Retinal pigment epithelial cell (primary cell): ENCODE results near the gene ASS1.

ENCODE experiments used
- DNase-seq: peaks from one replicate; pipeline ENCODE4 v3.0.0-alpha.2; 2010; ENCODE audit warnings: low read depth
- H3K4me3 ChIP-seq: 2 replicates; pipeline ENCODE4 v1.5.1; 2011; ENCODE audit warnings: mild to moderate bottlenecking, low read length, control low read depth, moderate library complexity
- TF ChIP-seq, protein P1 (sequence below): conservative IDR thresholded peaks from 2 replicates; pipeline ENCODE4 v1.5.1; 2011; ENCODE audit warnings: low read depth, low read length, control low read depth, inconsistent platforms

ASS1 gene

GRCh38 chr9:130498918-130499698 is 54.3 kb downstream of the ASS1 start:
- DNase-seq: no peak
- H3K4me3 ChIP-seq: no peak overlapping the region
- TF ChIP-seq, protein P1, sequence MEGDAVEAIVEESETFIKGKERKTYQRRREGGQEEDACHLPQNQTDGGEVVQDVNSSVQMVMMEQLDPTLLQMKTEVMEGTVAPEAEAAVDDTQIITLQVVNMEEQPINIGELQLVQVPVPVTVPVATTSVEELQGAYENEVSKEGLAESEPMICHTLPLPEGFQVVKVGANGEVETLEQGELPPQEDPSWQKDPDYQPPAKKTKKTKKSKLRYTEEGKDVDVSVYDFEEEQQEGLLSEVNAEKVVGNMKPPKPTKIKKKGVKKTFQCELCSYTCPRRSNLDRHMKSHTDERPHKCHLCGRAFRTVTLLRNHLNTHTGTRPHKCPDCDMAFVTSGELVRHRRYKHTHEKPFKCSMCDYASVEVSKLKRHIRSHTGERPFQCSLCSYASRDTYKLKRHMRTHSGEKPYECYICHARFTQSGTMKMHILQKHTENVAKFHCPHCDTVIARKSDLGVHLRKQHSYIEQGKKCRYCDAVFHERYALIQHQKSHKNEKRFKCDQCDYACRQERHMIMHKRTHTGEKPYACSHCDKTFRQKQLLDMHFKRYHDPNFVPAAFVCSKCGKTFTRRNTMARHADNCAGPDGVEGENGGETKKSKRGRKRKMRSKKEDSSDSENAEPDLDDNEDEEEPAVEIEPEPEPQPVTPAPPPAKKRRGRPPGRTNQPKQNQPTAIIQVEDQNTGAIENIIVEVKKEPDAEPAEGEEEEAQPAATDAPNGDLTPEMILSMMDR: no peak

GRCh38 chr9:130499804-130500263 is 55.1 kb downstream of the ASS1 start:
- no peak for DNase-seq
- no peak overlapping the region for H3K4me3 ChIP-seq
- TF ChIP-seq, protein P1: no peak

- TF ChIP-seq, protein P1: no peak
- DNase-seq: no peak
- H3K4me3 ChIP-seq: no peak overlapping the region
Observed at GRCh38 chr9:130500340-130501180, 55.8 kb downstream of the ASS1 start.

DNA sequence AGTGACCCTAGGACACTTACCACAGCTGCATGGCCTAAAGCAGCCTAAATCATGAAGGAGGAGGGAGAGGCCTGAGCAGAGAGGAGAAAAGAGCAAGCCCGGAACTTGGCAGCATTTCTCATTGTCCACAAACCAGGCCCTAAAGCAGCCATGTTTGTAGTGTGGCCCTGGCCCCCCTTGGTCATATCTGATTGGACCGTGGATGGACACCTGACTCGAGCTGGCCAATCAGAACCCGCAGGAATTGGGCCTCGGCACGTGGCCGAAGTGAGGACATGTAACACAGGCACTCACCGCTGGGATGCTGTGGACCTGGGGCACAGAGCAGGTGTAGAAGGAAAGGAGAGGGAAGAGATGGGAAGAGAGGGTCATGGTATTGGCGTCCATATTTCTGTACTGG is 56.9 kb downstream of the ASS1 start:
- H3K4me3 ChIP-seq: no peak overlapping the region
- DNase-seq: no peak
- TF ChIP-seq, protein P1: no peak

DNA sequence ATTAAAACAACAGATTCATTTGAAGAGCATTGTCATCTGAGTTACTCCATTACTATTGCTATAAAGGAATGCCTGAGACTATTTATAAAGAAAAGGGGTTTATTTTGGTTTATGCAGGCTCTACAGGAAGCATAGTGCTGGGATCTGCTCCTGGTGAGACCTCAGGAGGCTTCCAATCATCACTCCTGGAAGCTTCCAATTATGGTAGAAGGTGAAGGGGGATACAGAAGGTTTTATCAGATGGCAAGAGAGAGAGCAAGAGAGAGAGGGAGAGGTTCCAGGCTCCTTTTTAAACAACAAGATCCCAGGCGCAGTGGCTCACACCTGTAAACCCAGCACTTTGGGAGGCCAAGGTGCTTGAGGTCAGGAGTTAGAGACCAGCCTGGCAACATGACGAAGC is 63.5 kb downstream of the ASS1 start:
- TF ChIP-seq, protein P1: no peak
- no peak for DNase-seq
- no peak overlapping the region for H3K4me3 ChIP-seq

- TF ChIP-seq, protein P1: no peak
- H3K4me3 ChIP-seq: no peak overlapping the region
- DNase-seq: no peak
Observed at GRCh38 chr9:130512199-130512598, 67.4 kb downstream of the ASS1 start.

DNA sequence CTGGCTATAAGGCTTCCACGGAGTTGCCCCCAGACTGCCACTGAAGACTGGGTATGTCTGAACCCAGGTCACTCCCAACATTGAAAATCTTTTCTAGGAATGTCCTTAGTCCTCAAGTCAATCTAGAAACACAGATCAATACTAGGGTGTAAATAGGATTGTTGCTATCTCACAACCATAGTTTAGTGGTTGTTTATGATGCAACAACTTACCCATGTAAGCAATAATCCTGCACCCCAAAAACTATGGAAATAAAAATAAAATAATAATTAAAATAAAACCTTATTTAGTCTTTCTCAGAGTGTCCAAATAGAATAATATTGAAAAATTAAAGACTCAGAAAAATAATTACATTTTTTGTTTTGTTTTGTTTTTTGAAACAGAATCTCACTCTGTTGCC is 68.3 kb downstream of the ASS1 start:
- TF ChIP-seq, protein P1: no peak
- no peak for DNase-seq
- H3K4me3 ChIP-seq: no peak overlapping the region
